ENCODE results near the gene INHBC.

DNA sequence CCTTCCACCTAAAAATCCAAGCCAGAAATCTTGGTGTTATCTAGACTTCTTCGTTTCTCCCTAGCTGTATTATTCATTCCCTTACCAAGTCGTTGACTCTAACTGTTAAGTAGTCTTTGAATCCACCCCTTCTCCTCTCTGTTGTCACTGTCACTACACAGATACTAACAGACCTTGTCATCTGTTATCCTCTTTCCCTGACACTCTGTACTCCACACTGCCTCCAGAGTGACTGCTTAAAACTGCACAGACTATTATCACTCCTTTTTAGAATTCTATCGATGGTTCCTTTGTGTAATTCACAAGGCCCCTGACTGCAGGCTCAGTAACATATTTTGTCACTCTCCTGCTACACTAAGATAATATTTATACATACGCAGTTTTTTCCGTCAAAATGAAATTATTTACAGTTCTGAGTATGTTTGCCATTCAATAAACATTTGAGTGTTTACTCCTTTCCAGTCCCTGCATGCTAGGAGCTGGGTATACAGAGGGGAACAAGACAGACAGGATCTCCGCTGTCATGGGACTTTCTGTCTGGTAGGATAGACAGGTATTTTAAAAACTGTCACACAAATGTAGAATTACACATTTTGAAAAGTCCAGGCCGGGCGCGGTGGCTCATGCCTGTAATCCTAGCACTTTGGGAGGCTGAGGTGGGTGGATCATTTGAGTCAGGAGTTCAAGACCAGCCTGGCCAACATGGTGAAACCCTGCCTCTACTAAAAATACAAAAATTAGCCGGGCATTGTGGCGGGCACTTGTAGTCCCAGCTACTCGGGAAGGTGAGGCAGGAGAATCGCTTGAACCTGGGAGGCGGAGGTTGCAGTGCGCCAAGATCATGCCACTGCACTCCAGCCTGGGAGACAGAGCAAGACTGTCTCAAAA lies 57.1 kb downstream of the INHBC start:
- TF ChIP-seq, protein P1, sequence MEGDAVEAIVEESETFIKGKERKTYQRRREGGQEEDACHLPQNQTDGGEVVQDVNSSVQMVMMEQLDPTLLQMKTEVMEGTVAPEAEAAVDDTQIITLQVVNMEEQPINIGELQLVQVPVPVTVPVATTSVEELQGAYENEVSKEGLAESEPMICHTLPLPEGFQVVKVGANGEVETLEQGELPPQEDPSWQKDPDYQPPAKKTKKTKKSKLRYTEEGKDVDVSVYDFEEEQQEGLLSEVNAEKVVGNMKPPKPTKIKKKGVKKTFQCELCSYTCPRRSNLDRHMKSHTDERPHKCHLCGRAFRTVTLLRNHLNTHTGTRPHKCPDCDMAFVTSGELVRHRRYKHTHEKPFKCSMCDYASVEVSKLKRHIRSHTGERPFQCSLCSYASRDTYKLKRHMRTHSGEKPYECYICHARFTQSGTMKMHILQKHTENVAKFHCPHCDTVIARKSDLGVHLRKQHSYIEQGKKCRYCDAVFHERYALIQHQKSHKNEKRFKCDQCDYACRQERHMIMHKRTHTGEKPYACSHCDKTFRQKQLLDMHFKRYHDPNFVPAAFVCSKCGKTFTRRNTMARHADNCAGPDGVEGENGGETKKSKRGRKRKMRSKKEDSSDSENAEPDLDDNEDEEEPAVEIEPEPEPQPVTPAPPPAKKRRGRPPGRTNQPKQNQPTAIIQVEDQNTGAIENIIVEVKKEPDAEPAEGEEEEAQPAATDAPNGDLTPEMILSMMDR (conservative IDR thresholded peaks at IDR 0.05) = 0 out of 2 replicates have a peak, but pooled peaks have one; percentile 27
- TF ChIP-seq EZH2 (IDR thresholded peaks at IDR 0.05; ENCODE audit: low read depth) = no peak
